HepG2 (cell line): ENCODE measurements around the gene TANGO2.

ENCODE experiments used
- CTCF ChIP-seq: sonication (generic); formaldehyde crosslinking; IDR thresholded peaks from 2 replicates; pipeline ENCODE4 v1.5.0; 2020; ENCODE audit warnings: mild to moderate bottlenecking, missing genetic modification reagents, moderate library complexity
- EZH2 ChIP-seq: conservative IDR thresholded peaks from 2 replicates; pipeline ENCODE4 v1.6.1; 2012; ENCODE audit warnings: mild to moderate bottlenecking, low read depth, low read length, moderate library complexity

GRCh38 chr22:19973551-19974267, 47.2 kb upstream of the TANGO2 start:
- TF ChIP-seq EZH2 (no peak), CTCF (CRISPR knock-in tag) (no peak)
